Lower lobe of right lung (tissue), 2 donors: ENCODE measurements around the gene FCMR. TPM values are rescaled to one million over a fixed set of nuclear protein-coding genes. Genes with fewer than 3 reads are reported as not detected.

Experiments used
- ATAC-seq, 2 donors: fragments of 200-7000 bp; cut with Tn5 transposase; one replicate each; pipeline ENCODE4 v1.9.1; 2020 to 2022; ENCODE audit warnings: mild to moderate bottlenecking in 2 of 2, moderate library complexity in 2 of 2
- DNase-seq: peaks from one replicate; pipeline ENCODE4 v3.0.0-alpha.2; 2020
- H3K27ac ChIP-seq: fragments of 200-600 bp; one replicate; pipeline ENCODE4 v1.8.0; 2022
- H3K27me3 ChIP-seq: fragments of 200-600 bp; one replicate; pipeline ENCODE4 v1.8.0; 2022; ENCODE audit warnings: low read depth
- H3K36me3 ChIP-seq: fragments of 200-600 bp; one replicate; pipeline ENCODE4 v1.8.0; 2022; ENCODE audit warnings: mild to moderate bottlenecking
- H3K4me1 ChIP-seq: fragments of 200-600 bp; one replicate; pipeline ENCODE4 v1.8.0; 2022
- H3K4me3 ChIP-seq: fragments of 200-600 bp; one replicate; pipeline ENCODE4 v1.8.0; 2022; ENCODE audit warnings: mild to moderate bottlenecking
- H3K9me3 ChIP-seq: fragments of 200-600 bp; one replicate; pipeline ENCODE4 v1.8.0; 2022
- CTCF ChIP-seq: fragments of 200-600 bp; IDR thresholded peaks from one replicate; pipeline ENCODE4 v1.8.0; 2022; ENCODE audit warnings: antibody characterized with exemption, mild to moderate bottlenecking
- intact Hi-C: fragments of 100-400 bp; cut with DNase I; formaldehyde crosslinking; loops from one replicate; pipeline ENCODE4 v1.11.0; 2022
- total RNA-seq: library from RNA; stranded (reverse); fragmentation: NEBNext Ultra II Directional; extraction: Animal tissue kit (Norgen Biotek cat#: 25700); gene quantifications from one replicate; pipeline ENCODE4 v1.2.1, GENCODE V29; 2021
- donor health status: DM: no; HTN: yes; CAD: no; lungs with severe emphysema.

Gene FCMR
- total RNA-seq, 1 donor from 2014 or later: 6.8 TPM

DNA sequence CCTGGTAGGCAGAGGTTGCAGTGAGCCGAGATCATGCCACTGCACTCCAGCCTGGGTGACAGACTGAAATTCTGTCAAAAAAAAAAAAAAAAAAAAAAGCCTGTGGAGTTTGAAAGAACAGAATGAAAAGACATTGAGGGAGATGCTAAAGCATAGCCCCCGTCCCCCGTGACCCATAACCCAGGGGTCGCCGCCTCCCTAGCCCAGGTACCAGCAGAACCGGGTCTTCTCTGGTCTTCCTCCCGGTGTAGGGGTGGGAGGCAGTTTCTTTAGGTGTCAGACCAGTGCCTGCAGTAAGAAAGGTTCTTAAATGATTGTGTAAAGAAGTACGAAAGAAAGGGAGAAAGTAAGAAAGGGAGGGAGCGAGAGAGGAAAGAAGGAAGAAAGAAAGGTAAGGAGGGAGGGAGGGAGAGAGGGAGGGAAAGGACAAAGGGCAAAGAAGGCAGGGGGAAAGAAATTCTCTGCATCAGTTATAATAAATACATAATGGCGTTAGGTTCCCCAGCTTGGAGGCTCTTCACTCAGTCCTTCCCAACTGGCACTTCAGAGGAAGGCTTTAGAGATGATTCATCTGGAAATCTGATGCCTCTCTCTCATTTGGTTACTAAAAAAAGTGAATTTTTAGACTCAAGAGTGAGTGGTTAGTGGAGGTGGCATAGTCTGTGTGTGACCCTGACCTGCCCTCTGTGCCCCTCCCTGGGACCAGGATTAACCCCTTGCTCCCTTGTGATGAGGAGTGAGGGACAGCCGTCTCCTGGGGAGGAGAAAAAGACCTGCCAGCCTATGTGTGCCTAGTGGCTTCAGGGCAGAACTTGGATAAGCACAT lies 23.4 kb downstream of the FCMR start:
- Histone ChIP-seq H3K36me3 (no peaks in the 10 kb centered on the region), H3K9me3 (no peaks in the 10 kb centered on the region), H3K4me3 (no peak overlapping the region), H3K27me3 (no peaks in the 10 kb centered on the region), H3K27ac (no peak overlapping the region), H3K4me1 (peaks cover 19% of the 10 kb centered on the region)
- ATAC-seq: no peak
- TF ChIP-seq CTCF: no peak
- intact Hi-C loops: no loop called here
- DNase-seq: no peak

DNA sequence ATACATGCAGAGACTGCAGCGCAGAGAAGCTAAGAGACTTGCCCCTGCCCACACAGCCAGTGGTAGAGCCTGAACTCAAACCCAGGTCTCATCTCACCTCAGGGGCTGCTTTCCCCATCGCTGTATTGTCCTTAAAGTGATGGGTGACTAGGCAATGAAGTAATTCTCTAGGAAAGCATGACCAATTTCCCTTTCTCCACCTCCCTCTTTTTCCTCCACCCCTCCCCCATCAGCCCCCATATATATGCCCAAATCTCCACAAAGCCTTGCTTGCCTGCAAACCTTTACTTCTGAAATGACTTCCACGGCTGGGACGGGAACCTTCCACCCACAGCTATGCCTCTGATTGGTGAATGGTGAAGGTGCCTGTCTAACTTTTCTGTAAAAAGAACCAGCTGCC lies 24.6 kb downstream of the FCMR start, which contains the start of gene IL24:
Gene IL24, plus strand, starts transcription at position 269 of the 400 bp plus-strand sequence. CDS start 390 bp downstream, outside the sequence.
- intact Hi-C loops: no loop called here

GRCh38 chr1:206896261-206896660 lies 25.5 kb downstream of the FCMR start:
- Histone ChIP-seq H3K9me3 (no peaks in the 10 kb centered on the region), H3K36me3 (no peaks in the 10 kb centered on the region), H3K4me1 (peaks cover 27% of the 10 kb centered on the region), H3K27ac (no peak overlapping the region), H3K27me3 (no peaks in the 10 kb centered on the region), H3K4me3 (no peak overlapping the region)
- DNase-seq: no peak
- intact Hi-C loops: no loop called here
- TF ChIP-seq CTCF: no peak
- ATAC-seq: no peak

More for the DNA sequence above, 24.6 kb downstream of the FCMR start, which contains the start of gene IL24:
- Histone ChIP-seq H3K27me3 (no peaks in the 10 kb centered on the region), H3K36me3 (no peaks in the 10 kb centered on the region), H3K27ac (no peak within 1 kb of the TSS), H3K4me1 (peaks cover 23% of the 10 kb centered on the region), H3K9me3 (no peaks in the 10 kb centered on the region), H3K4me3 (no peak within 1 kb of the TSS)
- ATAC-seq (no peak), DNase-seq (no peak)
- no peak for TF ChIP-seq CTCF

- H3K9me3 ChIP-seq: no peaks in the 10 kb centered on the region
- H3K4me1 ChIP-seq: peaks cover 32% of the 10 kb centered on the region
- no peak overlapping the region for H3K4me3 ChIP-seq
- intact Hi-C loops: no loop called here
- peak; percentile 64 to 80 for ATAC-seq
- no peak for DNase-seq
- TF ChIP-seq CTCF: no peak
- H3K36me3 ChIP-seq: no peaks in the 10 kb centered on the region
- peak overlapping the region; percentile 6 for H3K27ac ChIP-seq
- H3K27me3 ChIP-seq: no peaks in the 10 kb centered on the region
Measured at GRCh38 chr1:206895837-206896242, 25.9 kb downstream of the FCMR start.

- intact Hi-C loops: no loop called here
- no peak for DNase-seq
- H3K4me1 ChIP-seq: peaks cover 37% of the 10 kb centered on the region
- no peak overlapping the region for H3K4me3 ChIP-seq
- no peaks in the 10 kb centered on the region for H3K27me3 ChIP-seq
- no peaks in the 10 kb centered on the region for H3K9me3 ChIP-seq
- peak overlapping the region; percentile 6 for H3K27ac ChIP-seq
- no peaks in the 10 kb centered on the region for H3K36me3 ChIP-seq
- no peak for TF ChIP-seq CTCF
- peak in 1 of 2 donors; percentile 5 for ATAC-seq
Measured at GRCh38 chr1:206895325-206895724, 26.4 kb downstream of the FCMR start.
